Osteoblast (primary cell): Measurements from ENCODE around the gene NAV1. TPM values are rescaled to one million over a fixed set of nuclear protein-coding genes. Genes with fewer than 3 reads are reported as not detected.

Source experiments
- DNase-seq: peaks from one replicate; pipeline ENCODE4 v3.0.0; 2011; ENCODE audit warnings: low spot score, mixed read lengths; ENCODE audit not compliant: insufficient read length; ENCODE audit errors: missing footprints
- H2AFZ ChIP-seq: 2 replicates; pipeline ENCODE4 v1.6.0; 2011; ENCODE audit warnings: mild to moderate bottlenecking, low read length
- H3K27ac ChIP-seq: 2 replicates; pipeline ENCODE4 v1.5.1; 2011; ENCODE audit warnings: mild to moderate bottlenecking, low read depth, low read length, moderate library complexity
- H3K27me3 ChIP-seq: 2 replicates; pipeline ENCODE4 v1.6.0; 2012; ENCODE audit warnings: mild to moderate bottlenecking, control low read depth, inconsistent platforms, low read length, moderate library complexity; ENCODE audit not compliant: insufficient read depth
- H3K36me3 ChIP-seq: 2 replicates; pipeline ENCODE4 v1.5.1; 2011; ENCODE audit warnings: mild to moderate bottlenecking, low read length, control low read depth, moderate library complexity; ENCODE audit not compliant: insufficient read depth
- H3K4me1 ChIP-seq: 2 replicates; pipeline ENCODE4 v1.5.1; 2011; ENCODE audit warnings: mild to moderate bottlenecking, low read length, control low read depth, moderate library complexity; ENCODE audit not compliant: insufficient read depth
- H3K4me2 ChIP-seq: 2 replicates; pipeline ENCODE4 v1.6.0; 2011; ENCODE audit warnings: mild to moderate bottlenecking, low read length; ENCODE audit not compliant: insufficient read depth
- H3K4me3 ChIP-seq: fragments of 200-600 bp; sonication (generic); 3 replicates; pipeline ENCODE4 v1.5.1; 2012; ENCODE audit warnings: mild to moderate bottlenecking, low read length, inconsistent platforms; ENCODE audit not compliant: insufficient read depth
- H3K79me2 ChIP-seq: 2 replicates; pipeline ENCODE4 v1.6.0; 2012; ENCODE audit warnings: mild to moderate bottlenecking, low read length, control low read depth, inconsistent platforms; ENCODE audit not compliant: insufficient read depth
- H3K9me3 ChIP-seq: 2 replicates; pipeline ENCODE4 v1.5.1; 2011; ENCODE audit warnings: low read depth, low read length, control low read depth
- H4K20me1 ChIP-seq: 2 replicates; pipeline ENCODE4 v1.6.0; 2012; ENCODE audit warnings: mild to moderate bottlenecking, low read length, control low read depth; ENCODE audit not compliant: insufficient read depth
- CTCF ChIP-seq: IDR thresholded peaks from 2 replicates; pipeline ENCODE4 v1.5.1; 2011; ENCODE audit warnings: mild to moderate bottlenecking, low read depth, low read length, moderate library complexity; ENCODE audit errors: extremely low read depth
- total RNA-seq: library from RNA; depleted of rRNA; stranded (reverse); fragments of >200 nt; gene quantifications from 2 replicates; pipeline ENCODE4 v1.2.3, GENCODE V29; 2012

Gene NAV1
- total RNA-seq, 1 donor = 47.0 TPM

DNA sequence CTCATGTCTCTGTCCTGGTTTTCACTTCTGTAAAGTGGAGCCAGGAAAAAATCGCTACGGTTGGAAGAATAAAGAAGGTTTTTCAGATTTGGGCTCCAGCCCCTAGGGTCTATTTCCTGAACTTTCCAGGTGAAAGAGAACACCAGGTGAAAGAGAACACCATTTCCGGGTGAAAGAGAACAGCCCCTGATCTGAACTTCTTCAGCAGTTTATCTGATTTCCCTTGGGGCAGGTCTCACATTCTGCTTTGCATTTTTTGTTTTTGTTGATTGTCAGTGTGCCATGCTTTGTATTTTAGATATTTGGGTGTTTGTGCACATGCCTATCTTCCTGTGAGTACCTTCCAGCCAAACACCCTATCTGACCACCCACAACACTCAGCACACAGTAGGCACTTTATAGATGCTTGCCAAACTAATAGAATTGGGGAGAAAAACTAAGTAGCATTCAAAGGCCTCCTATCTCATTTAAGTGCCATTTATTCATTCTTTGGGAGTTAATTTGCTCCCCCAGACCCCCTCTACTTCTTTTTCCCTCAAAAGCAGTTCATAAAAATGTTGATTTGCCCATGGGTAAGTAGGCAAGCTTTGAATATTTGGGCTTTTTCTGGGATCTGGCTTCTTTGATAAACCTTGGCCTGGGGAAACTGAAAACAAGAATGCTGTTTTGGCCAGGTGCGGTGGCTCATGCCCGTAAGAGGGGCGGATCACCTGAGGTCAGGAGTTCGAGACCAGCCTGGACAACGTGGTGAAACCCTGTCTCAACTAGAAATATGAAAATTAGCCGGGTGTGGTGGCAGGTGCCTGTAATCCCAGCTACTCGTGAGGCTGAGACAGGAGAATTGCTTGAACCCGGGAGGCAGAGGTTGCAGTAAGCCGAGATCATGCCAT lies 2.2 kb downstream of the NAV1 start:
- peak; percentile 77 for DNase-seq

DNA sequence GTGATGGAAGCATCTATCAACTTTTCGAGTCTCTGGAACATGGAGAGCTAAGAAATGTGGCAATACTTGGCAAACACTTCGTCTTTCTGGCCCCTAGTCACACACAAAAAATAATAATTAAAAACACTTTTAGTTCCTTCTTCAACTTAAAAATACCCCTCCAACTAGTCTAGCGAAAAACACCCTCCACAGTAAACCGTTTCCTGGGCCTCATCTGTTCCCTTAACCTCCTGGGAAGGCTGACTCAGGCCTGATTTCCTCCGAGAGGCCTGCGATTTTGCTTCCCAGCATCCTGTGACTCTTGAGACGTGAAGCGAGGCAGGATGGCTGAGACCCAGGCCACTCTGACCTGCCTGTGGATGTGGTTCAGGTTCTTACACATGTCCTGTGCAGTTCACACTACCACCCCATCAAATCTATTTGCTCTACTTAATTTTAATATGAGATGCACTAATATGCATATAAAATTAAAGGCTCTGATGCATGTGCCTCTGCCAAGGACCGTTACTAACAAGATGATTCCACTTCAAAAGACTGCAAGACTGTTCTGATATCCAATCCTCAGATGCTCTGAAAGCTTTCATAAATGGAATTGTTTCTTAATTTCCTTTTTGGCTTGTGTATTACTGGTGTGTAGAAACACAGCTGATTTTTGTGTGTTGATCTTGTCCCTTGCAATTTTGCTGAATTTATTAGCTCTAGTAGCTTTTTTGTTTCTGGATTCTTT lies 3.5 kb downstream of the NAV1 start:
- H3K36me3 ChIP-seq = no peaks in the 10 kb centered on the region
- no peak for TF ChIP-seq CTCF
- no peaks in the 10 kb centered on the region for H3K27me3 ChIP-seq
- peak overlapping the region; percentile 91 for H3K27ac ChIP-seq
- peaks cover 81% of the 10 kb centered on the region for H3K79me2 ChIP-seq
- peaks cover 16% of the 10 kb centered on the region for H4K20me1 ChIP-seq
- H2AFZ ChIP-seq = no peak overlapping the region
- peak overlapping the region; percentile 83 for H3K4me2 ChIP-seq
- peak; percentile 91 for DNase-seq
- peak overlapping the region; percentile 41 for H3K4me3 ChIP-seq
- no peaks in the 10 kb centered on the region for H3K9me3 ChIP-seq
- H3K4me1 ChIP-seq = peaks cover 55% of the 10 kb centered on the region

More for the DNA sequence above, 2.2 kb downstream of the NAV1 start:
- H3K9me3 ChIP-seq = no peaks in the 10 kb centered on the region
- H3K79me2 ChIP-seq = peaks cover 67% of the 10 kb centered on the region
- H3K4me2 ChIP-seq = peak overlapping the region; percentile 83
- peaks cover 16% of the 10 kb centered on the region for H4K20me1 ChIP-seq
- no peaks in the 10 kb centered on the region for H3K36me3 ChIP-seq
- H3K4me3 ChIP-seq = peak overlapping the region; percentile 89
- no peak for TF ChIP-seq CTCF
- H3K27ac ChIP-seq = peak overlapping the region; percentile 91
- peaks cover 69% of the 10 kb centered on the region for H3K4me1 ChIP-seq
- no peak overlapping the region for H2AFZ ChIP-seq
- H3K27me3 ChIP-seq = no peaks in the 10 kb centered on the region

DNA sequence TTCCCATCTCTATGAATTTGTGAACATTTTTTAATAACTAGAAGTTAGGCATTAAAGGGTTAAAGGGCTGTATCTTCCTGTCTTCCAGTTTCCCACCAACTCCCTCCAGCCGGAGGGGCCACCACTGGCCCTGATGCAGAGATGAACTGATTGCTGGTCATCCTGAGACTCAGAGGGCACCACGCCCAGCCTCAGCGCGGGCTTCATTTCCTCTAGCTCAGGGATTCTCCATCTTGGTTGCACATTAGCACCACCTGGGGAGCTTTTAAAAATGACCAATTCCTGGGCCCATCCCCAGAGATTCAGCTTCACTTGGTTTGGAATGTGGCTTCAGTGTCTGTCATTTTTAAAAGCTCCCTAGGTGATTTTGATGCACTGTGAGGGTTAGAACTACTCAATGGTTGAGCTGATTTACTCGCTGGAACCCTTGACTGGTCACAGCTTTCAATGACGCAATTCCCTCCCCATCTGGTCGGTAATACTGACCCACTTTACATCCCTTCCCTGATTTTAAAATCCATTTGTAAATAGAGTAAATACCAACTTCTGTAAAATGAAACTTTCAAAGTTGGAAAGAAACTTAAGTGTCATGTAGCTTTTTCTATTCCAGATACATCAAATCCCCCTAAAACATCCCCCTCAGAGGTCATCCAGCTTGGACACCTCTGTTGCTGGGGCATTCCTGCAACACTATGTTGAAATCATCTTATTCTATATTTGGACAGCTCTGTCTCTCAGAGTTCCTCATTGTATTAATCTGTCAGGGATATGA lies 5.1 kb downstream of the NAV1 start:
- no peak overlapping the region for H2AFZ ChIP-seq
- H4K20me1 ChIP-seq = peaks cover 16% of the 10 kb centered on the region
- peak overlapping the region; percentile 1 for H3K4me3 ChIP-seq
- peaks cover 96% of the 10 kb centered on the region for H3K79me2 ChIP-seq
- H3K27me3 ChIP-seq = no peaks in the 10 kb centered on the region
- peak; percentile 74 for DNase-seq
- peak overlapping the region; percentile 54 for H3K4me2 ChIP-seq
- no peak for TF ChIP-seq CTCF
- H3K9me3 ChIP-seq = no peaks in the 10 kb centered on the region
- peak overlapping the region; percentile 91 for H3K27ac ChIP-seq
- H3K4me1 ChIP-seq = peaks cover 44% of the 10 kb centered on the region
- H3K36me3 ChIP-seq = no peaks in the 10 kb centered on the region
